Fibroblast of lung (primary cell): Measurements from ENCODE around the gene GPR155. TPM values are rescaled to one million over a fixed set of nuclear protein-coding genes. Genes with fewer than 3 reads are reported as not detected.

Experiments
- DNase-seq, 2 donors: peaks; one replicate each; pipeline versions ENCODE4 v3.0.0 to v3.0.0-alpha.2; 2010; ENCODE audit warnings: low read depth in 2 of 2
- H2AFZ ChIP-seq: 2 replicates; pipeline ENCODE4 v1.5.1; 2012; ENCODE audit warnings: low read length, control low read depth, inconsistent platforms
- H3K27ac ChIP-seq: 2 replicates; pipeline ENCODE4 v1.5.1; 2011; ENCODE audit warnings: low read length, control low read depth; ENCODE audit not compliant: insufficient read depth
- H3K27me3 ChIP-seq: 2 replicates; pipeline ENCODE4 v1.5.1; 2011; ENCODE audit warnings: mild to moderate bottlenecking, low read length; ENCODE audit not compliant: control insufficient read depth, insufficient read depth
- H3K36me3 ChIP-seq: 2 replicates; pipeline ENCODE4 v1.5.1; 2011; ENCODE audit warnings: low read length; ENCODE audit not compliant: control insufficient read depth, insufficient read depth
- H3K4me1 ChIP-seq: 2 replicates; pipeline ENCODE4 v1.5.1; 2011; ENCODE audit warnings: low read length; ENCODE audit not compliant: control insufficient read depth, insufficient read depth; ENCODE audit errors: extremely low read depth
- H3K4me2 ChIP-seq: 2 replicates; pipeline ENCODE4 v1.5.1; 2011; ENCODE audit warnings: low read length, control low read depth; ENCODE audit not compliant: insufficient read depth; ENCODE audit errors: extremely low read depth
- H3K4me3 ChIP-seq, 4 experiments: fragments of 200-600 bp in 1 of 4; sonication (generic) in 1 of 4; replicated peaks in 1 of 4; 2 replicates each; pipeline ENCODE4 v1.5.1; 2011 to 2016; ENCODE audit warnings: low read length in 4 of 4, low read depth in 3 of 4, mild to moderate bottlenecking in 3 of 4, control low read depth in 2 of 4, inconsistent platforms in 1 of 4, mixed read lengths in 1 of 4; ENCODE audit not compliant: insufficient read depth in 1 of 4; ENCODE audit errors: control extremely low read depth in 1 of 4
- H3K79me2 ChIP-seq: 2 replicates; pipeline ENCODE4 v1.5.1; 2012; ENCODE audit warnings: mild to moderate bottlenecking, low read length, inconsistent platforms; ENCODE audit not compliant: control insufficient read depth, insufficient read depth
- H3K9ac ChIP-seq: 2 replicates; pipeline ENCODE4 v1.5.1; 2011; ENCODE audit warnings: mild to moderate bottlenecking, low read length, control low read depth; ENCODE audit not compliant: insufficient read depth
- H3K9me3 ChIP-seq: 2 replicates; pipeline ENCODE4 v1.5.1; 2012; ENCODE audit warnings: low read depth, low read length; ENCODE audit not compliant: control insufficient read depth, insufficient read depth
- H4K20me1 ChIP-seq: 2 replicates; pipeline ENCODE4 v1.5.1; 2011; ENCODE audit warnings: low read length; ENCODE audit not compliant: control insufficient read depth, insufficient read depth; ENCODE audit errors: extremely low read depth
- CTCF ChIP-seq, 2 donors: IDR thresholded peaks in 1 of 2; conservative IDR thresholded peaks in 1 of 2; 1 replicate in 1 of 2; 2 replicates in 1 of 2; pipeline ENCODE4 v1.5.1; 2011 to 2012; ENCODE audit warnings: low read length in 2 of 2, control low read depth in 1 of 2, inconsistent platforms in 1 of 2, low read depth in 1 of 2, mild to moderate bottlenecking in 1 of 2
- EZH2 ChIP-seq: IDR thresholded peaks from 2 replicates; pipeline ENCODE4 v1.5.1; 2012; ENCODE audit warnings: low read length, control low read depth, mild to moderate bottlenecking; ENCODE audit errors: missing control alignments
- polyA plus RNA-seq, 2 donors: library from polyadenylated mRNA; depleted of rRNA in 1 of 2; stranded (reverse) in 1 of 2; unstranded in 1 of 2; fragments of >200 nt; gene quantifications; 2 replicates each; pipeline ENCODE4 v1.2.1, GENCODE V29; 2011 to 2012; ENCODE audit warnings: missing spikeins in 1 of 2
- total RNA-seq: library from RNA; depleted of rRNA; stranded (reverse); fragments of >200 nt; gene quantifications from 2 replicates; pipeline ENCODE4 v1.2.1, GENCODE V29; 2014

Gene GPR155
- total and polyA plus RNA-seq, 2 donors (not counting 1 experiment from before 2014, with no cell fraction given): 5.1 to 6.4 TPM

DNA sequence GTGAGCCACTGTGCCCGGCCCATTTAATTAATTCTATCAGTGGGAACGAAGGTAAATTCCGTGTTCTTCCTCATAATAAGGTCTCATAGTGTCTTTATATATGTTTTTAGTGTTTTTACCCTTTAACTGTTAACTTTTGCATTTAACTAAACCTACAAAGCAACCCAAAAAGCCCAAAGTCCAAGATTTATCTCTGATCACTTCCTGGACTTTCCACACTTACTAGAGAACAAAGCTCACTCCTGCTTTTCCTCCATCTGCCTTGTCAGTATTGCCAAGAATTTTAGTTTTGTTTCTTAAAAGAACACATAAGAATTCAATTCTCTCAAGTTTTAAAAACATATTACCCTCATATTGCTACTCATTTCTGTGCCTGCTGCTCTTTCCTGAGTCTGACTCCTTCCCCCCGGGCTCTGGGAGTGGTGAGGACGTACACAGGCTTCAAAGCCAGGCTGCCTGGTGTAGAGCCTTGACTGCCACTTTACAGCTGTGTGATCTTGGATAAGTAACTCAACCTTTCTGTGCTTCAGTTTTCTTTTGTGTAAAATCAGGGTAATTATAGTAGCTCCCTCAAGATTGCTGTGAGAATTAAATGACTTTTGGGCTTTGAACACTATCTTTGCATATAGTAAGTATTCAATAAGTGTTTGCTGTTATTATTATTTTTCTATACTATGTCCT is 24.9 kb upstream of the GPR155 start:
- H3K4me2 ChIP-seq: no peak overlapping the region
- no peaks in the 10 kb centered on the region for H3K79me2 ChIP-seq
- H3K9me3 ChIP-seq: no peaks in the 10 kb centered on the region
- no peaks in the 10 kb centered on the region for H3K27me3 ChIP-seq
- no peaks in the 10 kb centered on the region for H4K20me1 ChIP-seq
- no peaks in the 10 kb centered on the region for H3K4me1 ChIP-seq
- H3K9ac ChIP-seq: no peak overlapping the region
- no peak for DNase-seq
- no peaks in the 10 kb centered on the region for H3K36me3 ChIP-seq
- no peak overlapping the region for H2AFZ ChIP-seq
- TF ChIP-seq CTCF (conservative IDR thresholded peaks at IDR 0.05 in 1 of 2, IDR thresholded peaks at IDR 0.05 in 1 of 2; ENCODE audit: low read depth in 1 of 2, low read length in 2 of 2): no peak
- TF ChIP-seq EZH2: no peak
- H3K27ac ChIP-seq: no peak overlapping the region
- no peak overlapping the region for H3K4me3 ChIP-seq

GRCh38 chr2:174510583-174511189 is 23.9 kb upstream of the GPR155 start:
- TF ChIP-seq EZH2: no peak
- no peak for TF ChIP-seq CTCF (conservative IDR thresholded peaks at IDR 0.05 in 1 of 2, IDR thresholded peaks at IDR 0.05 in 1 of 2; ENCODE audit: low read depth in 1 of 2, low read length in 2 of 2)

GRCh38 chr2:174503161-174503809 is 16.5 kb upstream of the GPR155 start:
- Histone ChIP-seq H2AFZ (no peak overlapping the region), H3K36me3 (no peaks in the 10 kb centered on the region), H3K4me2 (no peak overlapping the region), H3K4me3 (no peak overlapping the region), H3K9ac (no peak overlapping the region), H4K20me1 (no peaks in the 10 kb centered on the region), H3K27ac (no peak overlapping the region), H3K79me2 (no peaks in the 10 kb centered on the region), H3K4me1 (no peaks in the 10 kb centered on the region), H3K27me3 (no peaks in the 10 kb centered on the region), H3K9me3 (no peaks in the 10 kb centered on the region)
- TF ChIP-seq CTCF (conservative IDR thresholded peaks at IDR 0.05 in 1 of 2, IDR thresholded peaks at IDR 0.05 in 1 of 2; ENCODE audit: low read depth in 1 of 2, low read length in 2 of 2) (no peak), EZH2 (no peak)
- DNase-seq: no peak

More at GRCh38 chr2:174510583-174511189, 23.9 kb upstream of the GPR155 start:
- Histone ChIP-seq H3K4me2 (no peak overlapping the region), H3K9ac (no peak overlapping the region), H3K27ac (no peak overlapping the region), H3K27me3 (no peaks in the 10 kb centered on the region), H3K79me2 (no peaks in the 10 kb centered on the region), H4K20me1 (no peaks in the 10 kb centered on the region), H3K4me3 (no peak overlapping the region), H3K9me3 (no peaks in the 10 kb centered on the region), H3K36me3 (no peaks in the 10 kb centered on the region), H2AFZ (no peak overlapping the region), H3K4me1 (no peaks in the 10 kb centered on the region)
- peak; percentile 14 to 26 for DNase-seq
